Tibial nerve (tissue), 4 donors: Measurements from ENCODE around the gene STRN3.

Experiments used
- CTCF ChIP-seq, 5 experiments: fragments of 200-600 bp in 3 of 5; fragments of 450-650 bp in 2 of 5; sonication (generic) in 3 of 5; IDR thresholded peaks; one replicate each; pipeline ENCODE4 v1.5.1; 2016 to 2019; ENCODE audit warnings: antibody characterized with exemption in 5 of 5, mild to moderate bottlenecking in 3 of 5, moderate library complexity in 2 of 5
- EP300 ChIP-seq, 2 donors: sonication (generic); formaldehyde crosslinking; IDR thresholded peaks; one replicate each; pipeline ENCODE4 v1.6.1; 2017; ENCODE audit warnings: antibody characterized with exemption in 2 of 2, mild to moderate bottlenecking in 1 of 2
- POLR2A ChIP-seq, 2 donors: fragments of 450-650 bp; IDR thresholded peaks; one replicate each; pipeline ENCODE4 v1.6.1; 2017; ENCODE audit warnings: antibody characterized with exemption in 2 of 2, mild to moderate bottlenecking in 2 of 2, moderate library complexity in 2 of 2

GRCh38 chr14:30921305-30921704 lies 104.9 kb downstream of the STRN3 start:
- TF ChIP-seq CTCF (IDR thresholded peaks at IDR 0.05) (no peak), POLR2A (IDR thresholded peaks at IDR 0.05) (no peak), EP300 (IDR thresholded peaks at IDR 0.05) (no peak)
